ENCODE results near the gene NHERF2. TPM values are rescaled to one million over a fixed set of nuclear protein-coding genes. Genes with fewer than 3 reads are reported as not detected.

The NHERF2 gene
- total and polyA plus RNA-seq, 9 donors: 6.3 to 118 (median 78.7) TPM

GRCh38 chr16:2057438-2057837 lies 30.7 kb downstream of the NHERF2 start:
- Histone ChIP-seq H3K4me1 (ENCODE audit: insufficient read depth) (no peaks in the 10 kb centered on the region), H3K4me3 (no peak overlapping the region), H3K36me3 (no peaks in the 10 kb centered on the region), H3K9me3 (no peaks in the 10 kb centered on the region), H3K27me3 (no peaks in the 10 kb centered on the region), H3K27ac (no peak overlapping the region)
- no peak for DNase-seq
- intact Hi-C loops (cut with DNase I): no loop called here
- TF ChIP-seq POLR2A (IDR thresholded peaks at IDR 0.05) (no peak), EP300 (IDR thresholded peaks at IDR 0.05) (no peak)
- TF ChIP-seq, protein P1, sequence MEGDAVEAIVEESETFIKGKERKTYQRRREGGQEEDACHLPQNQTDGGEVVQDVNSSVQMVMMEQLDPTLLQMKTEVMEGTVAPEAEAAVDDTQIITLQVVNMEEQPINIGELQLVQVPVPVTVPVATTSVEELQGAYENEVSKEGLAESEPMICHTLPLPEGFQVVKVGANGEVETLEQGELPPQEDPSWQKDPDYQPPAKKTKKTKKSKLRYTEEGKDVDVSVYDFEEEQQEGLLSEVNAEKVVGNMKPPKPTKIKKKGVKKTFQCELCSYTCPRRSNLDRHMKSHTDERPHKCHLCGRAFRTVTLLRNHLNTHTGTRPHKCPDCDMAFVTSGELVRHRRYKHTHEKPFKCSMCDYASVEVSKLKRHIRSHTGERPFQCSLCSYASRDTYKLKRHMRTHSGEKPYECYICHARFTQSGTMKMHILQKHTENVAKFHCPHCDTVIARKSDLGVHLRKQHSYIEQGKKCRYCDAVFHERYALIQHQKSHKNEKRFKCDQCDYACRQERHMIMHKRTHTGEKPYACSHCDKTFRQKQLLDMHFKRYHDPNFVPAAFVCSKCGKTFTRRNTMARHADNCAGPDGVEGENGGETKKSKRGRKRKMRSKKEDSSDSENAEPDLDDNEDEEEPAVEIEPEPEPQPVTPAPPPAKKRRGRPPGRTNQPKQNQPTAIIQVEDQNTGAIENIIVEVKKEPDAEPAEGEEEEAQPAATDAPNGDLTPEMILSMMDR (IDR thresholded peaks at IDR 0.05): no peak
- WGBS, 3 donors: 82 to 90% (median 90%) methylated on average over 8 to 10 of the region's 10 CpGs

GRCh38 chr16:2058420-2058819 lies 31.7 kb downstream of the NHERF2 start:
- Histone ChIP-seq H3K4me3 (no peak overlapping the region), H3K27ac (no peak overlapping the region), H3K9me3 (no peaks in the 10 kb centered on the region), H3K27me3 (no peaks in the 10 kb centered on the region), H3K36me3 (no peaks in the 10 kb centered on the region), H3K4me1 (ENCODE audit: insufficient read depth) (no peaks in the 10 kb centered on the region)
- TF ChIP-seq EP300 (IDR thresholded peaks at IDR 0.05) (no peak), POLR2A (IDR thresholded peaks at IDR 0.05) (no peak)
- TF ChIP-seq, protein P1 (IDR thresholded peaks at IDR 0.05): no peak
- 78 to 85% (median 83%) methylated on average over 13 of the region's 13 CpGs for WGBS, 3 donors
- no peak for DNase-seq
- intact Hi-C loops (cut with DNase I): no loop called here

DNA sequence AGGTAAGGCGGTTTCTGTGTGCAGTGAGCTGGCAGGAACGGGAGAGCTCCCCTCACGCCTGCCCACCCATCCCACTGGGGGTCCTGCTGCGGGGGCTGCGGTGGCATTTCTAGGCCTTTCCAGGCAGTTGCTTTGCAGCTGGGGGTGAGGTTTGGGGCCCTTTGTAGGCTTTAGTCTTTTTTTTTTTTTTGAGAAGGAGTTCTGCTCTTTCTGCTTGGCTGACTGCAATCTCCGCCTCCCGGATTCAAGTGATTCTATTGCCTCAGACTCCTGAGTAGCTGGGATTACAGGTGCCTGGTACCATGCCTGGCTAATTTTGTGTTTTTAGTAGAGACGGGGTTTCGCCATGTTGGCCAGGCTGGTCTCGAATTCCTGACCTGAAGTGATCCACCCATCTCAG lies 32.2 kb downstream of the NHERF2 start:
- DNase-seq: no peak
- WGBS, 3 donors: 93% methylated on average over 10 of the region's 10 CpGs
- no peak overlapping the region for H3K27ac ChIP-seq
- no peak overlapping the region for H3K4me3 ChIP-seq
- H3K4me1 ChIP-seq (ENCODE audit: insufficient read depth): no peaks in the 10 kb centered on the region
- intact Hi-C loops (cut with DNase I): no loop called here
- H3K36me3 ChIP-seq: no peaks in the 10 kb centered on the region
- TF ChIP-seq POLR2A (IDR thresholded peaks at IDR 0.05) (no peak), EP300 (IDR thresholded peaks at IDR 0.05) (no peak)
- TF ChIP-seq, protein P1 (IDR thresholded peaks at IDR 0.05): no peak
- no peaks in the 10 kb centered on the region for H3K27me3 ChIP-seq
- no peaks in the 10 kb centered on the region for H3K9me3 ChIP-seq

DNA sequence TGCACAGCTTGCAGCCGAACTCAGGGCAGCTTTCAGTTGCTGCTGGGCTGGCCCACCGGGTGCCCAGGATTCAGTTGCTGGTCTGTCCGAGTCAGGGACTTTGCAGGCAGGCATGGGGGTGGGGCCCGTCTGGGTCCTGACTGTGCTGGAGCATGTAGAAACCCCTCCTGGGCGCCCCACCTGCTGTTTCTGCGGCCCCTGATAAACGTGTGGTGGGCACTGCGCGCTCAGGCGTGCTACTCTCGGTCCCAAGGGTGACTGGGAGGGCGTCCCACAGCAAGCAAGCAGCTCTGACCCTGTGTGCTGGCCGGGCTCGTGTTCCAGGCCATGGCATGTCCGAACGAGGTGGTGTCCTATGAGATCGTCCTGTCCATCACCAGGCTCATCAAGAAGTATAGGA lies 33.6 kb downstream of the NHERF2 start:
- no peaks in the 10 kb centered on the region for H3K4me1 ChIP-seq (ENCODE audit: insufficient read depth)
- H3K9me3 ChIP-seq: no peaks in the 10 kb centered on the region
- H3K4me3 ChIP-seq: no peak overlapping the region
- H3K36me3 ChIP-seq: no peaks in the 10 kb centered on the region
- H3K27ac ChIP-seq: no peak overlapping the region
- intact Hi-C loops (cut with DNase I): no loop called here
- TF ChIP-seq POLR2A (IDR thresholded peaks at IDR 0.05): no peak
- TF ChIP-seq, protein P1 (IDR thresholded peaks at IDR 0.05): no peak
- TF ChIP-seq EP300 (IDR thresholded peaks at IDR 0.05): no peak
- DNase-seq: no peak
- WGBS, 3 donors: 81 to 85% (median 83%) methylated on average over 15 to 17 of the region's 17 CpGs
- no peaks in the 10 kb centered on the region for H3K27me3 ChIP-seq

DNA sequence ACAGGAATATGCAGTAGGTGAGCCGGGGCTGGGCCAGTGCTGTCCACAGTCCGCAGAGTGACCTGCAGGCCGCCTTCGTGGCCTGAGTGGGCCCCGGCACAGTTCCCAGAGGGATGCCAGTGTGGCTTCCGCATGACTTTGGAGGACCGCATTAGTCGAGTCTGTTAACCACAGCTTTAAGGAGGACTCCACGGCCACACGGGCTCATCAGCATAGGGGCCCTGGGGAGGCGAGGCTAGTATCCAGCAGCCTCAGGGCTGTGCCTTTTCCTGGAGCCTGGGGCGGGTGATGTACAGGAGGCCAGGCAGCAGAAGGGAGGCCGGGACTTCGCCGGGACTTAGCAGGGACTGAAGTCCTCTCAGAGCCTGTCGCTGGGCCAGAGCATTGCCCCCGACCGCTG lies 34.3 kb downstream of the NHERF2 start:
- Histone ChIP-seq H3K4me1 (ENCODE audit: insufficient read depth) (no peaks in the 10 kb centered on the region), H3K36me3 (no peaks in the 10 kb centered on the region), H3K4me3 (no peak overlapping the region), H3K27ac (no peak overlapping the region), H3K9me3 (no peaks in the 10 kb centered on the region), H3K27me3 (no peaks in the 10 kb centered on the region)
- 92 to 95% (median 94%) methylated on average over 18 of the region's 18 CpGs for WGBS, 3 donors
- no peak for DNase-seq
- TF ChIP-seq, protein P1 (IDR thresholded peaks at IDR 0.05): no peak
- no peak for TF ChIP-seq POLR2A (IDR thresholded peaks at IDR 0.05)
- TF ChIP-seq EP300 (IDR thresholded peaks at IDR 0.05): no peak
- intact Hi-C loops (cut with DNase I): no loop called here
